Activated naive CD8-positive, alpha-beta T cell treated with anti-CD3 and anti-CD28 coated beads, Interleukin-2, amount 50 U/mL, for 24 hours (primary cell): ENCODE measurements around the gene URM1.
A peak's percentile ranks its signal among the peaks of the same experiment; 100 is the strongest.

Experiments
- ATAC-seq: fragments of 150-1000 bp; cut with Tn5 transposase; one replicate; pipeline ENCODE4 v1.10.0; 2021
- DNase-seq: peaks from one replicate; pipeline ENCODE4 v3.0.0; 2021
- H3K27ac Mint-ChIP-seq: one replicate; pipeline ENCODE4 v1.8.0; 2021; ENCODE audit warnings: mild to moderate bottlenecking, mixed read lengths
- H3K27me3 Mint-ChIP-seq: one replicate; pipeline ENCODE4 v1.8.0; 2021; ENCODE audit warnings: mixed read lengths
- H3K36me3 Mint-ChIP-seq: one replicate; pipeline ENCODE4 v1.8.0; 2021; ENCODE audit warnings: low read depth, mixed read lengths
- H3K4me1 Mint-ChIP-seq: one replicate; pipeline ENCODE4 v1.8.0; 2021; ENCODE audit warnings: mixed read lengths
- H3K4me3 Mint-ChIP-seq: one replicate; pipeline ENCODE4 v1.8.0; 2021; ENCODE audit warnings: mild to moderate bottlenecking, moderate library complexity, mixed read lengths
- H3K9me3 Mint-ChIP-seq: one replicate; pipeline ENCODE4 v1.8.0; 2021; ENCODE audit warnings: mixed read lengths

The URM1 gene

GRCh38 chr9:128365525-128365924, 5.6 kb upstream of the URM1 start:
- Mint-ChIP-seq H3K9me3 (no peaks in the 10 kb centered on the region), H3K27ac (no peak overlapping the region), H3K36me3 (no peaks in the 10 kb centered on the region), H3K4me1 (peaks cover 29% of the 10 kb centered on the region), H3K4me3 (no peak overlapping the region), H3K27me3 (no peaks in the 10 kb centered on the region)
- no peak for DNase-seq
- ATAC-seq: no peak

DNA sequence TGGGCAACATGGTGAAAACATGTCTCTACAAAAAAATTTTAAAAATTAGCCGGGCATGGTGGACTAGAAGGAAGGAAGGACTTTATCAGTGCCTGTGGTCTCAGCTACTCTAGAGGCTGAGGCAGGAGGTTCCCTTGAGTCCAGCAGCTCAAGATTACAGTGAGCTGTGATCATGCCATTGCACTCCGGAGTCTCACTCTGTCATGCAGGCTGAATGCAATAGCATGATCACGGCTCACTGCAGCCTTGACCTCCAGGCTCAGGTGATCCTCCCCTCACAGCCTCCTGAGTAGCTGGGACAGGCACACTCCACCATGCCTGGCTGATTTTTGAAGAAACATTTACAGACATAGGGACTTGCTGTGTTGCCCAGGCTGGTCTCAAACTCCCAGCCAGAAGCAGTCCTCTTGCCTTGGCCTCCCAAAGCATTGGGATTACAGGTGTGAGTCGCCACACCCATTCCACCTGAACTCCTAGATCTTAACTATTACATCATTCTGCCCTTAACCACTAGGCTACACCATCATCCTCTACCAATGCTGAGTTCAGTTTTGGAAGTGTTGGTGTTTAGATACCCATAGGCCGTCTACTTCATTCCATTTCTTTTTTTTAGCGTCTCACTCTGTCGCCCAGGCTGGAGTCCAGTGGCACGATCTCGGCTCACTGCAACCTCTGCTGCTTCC, 2.0 kb upstream of the URM1 start:
- Mint-ChIP-seq H3K27ac (no peak overlapping the region), H3K4me1 (peaks cover 38% of the 10 kb centered on the region), H3K27me3 (no peaks in the 10 kb centered on the region), H3K4me3 (no peak overlapping the region), H3K9me3 (no peaks in the 10 kb centered on the region), H3K36me3 (peaks cover 9% of the 10 kb centered on the region)
- DNase-seq: no peak
- no peak for ATAC-seq

GRCh38 chr9:128370367-128370751, 815 bp upstream of the URM1 start:
- H3K36me3 Mint-ChIP-seq: peaks cover 9% of the 10 kb centered on the region
- H3K4me1 Mint-ChIP-seq: peaks cover 28% of the 10 kb centered on the region
- H3K4me3 Mint-ChIP-seq: peak overlapping the region; percentile 95
- ATAC-seq (no peak), DNase-seq (no peak)
- H3K9me3 Mint-ChIP-seq: no peaks in the 10 kb centered on the region
- no peaks in the 10 kb centered on the region for H3K27me3 Mint-ChIP-seq
- peak overlapping the region; percentile 87 for H3K27ac Mint-ChIP-seq

DNA sequence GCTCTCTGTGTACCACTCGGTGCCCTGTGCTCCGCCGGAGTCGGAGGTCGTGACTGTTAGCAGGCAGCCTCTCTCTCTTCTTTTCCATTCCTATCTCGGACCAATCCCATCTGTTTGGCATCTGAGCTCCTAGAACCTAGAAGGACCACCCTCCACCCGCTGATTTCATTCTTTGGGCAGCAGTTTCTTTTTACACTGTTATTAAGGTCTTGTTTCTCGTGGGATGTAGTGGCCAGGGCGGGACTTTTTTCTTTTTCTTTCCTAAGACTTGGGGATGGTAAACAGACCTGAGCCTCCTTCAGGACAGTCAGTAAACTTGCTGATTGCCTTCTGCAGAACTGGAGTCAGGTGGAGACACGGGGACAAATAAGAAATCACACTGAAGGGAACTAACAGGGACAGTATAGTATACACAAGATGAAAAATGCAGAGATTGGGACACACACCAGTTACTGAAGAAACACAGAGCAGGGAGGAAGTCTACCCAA, 500 bp downstream of the URM1 start:
- ATAC-seq: no peak
- peaks cover 14% of the 10 kb centered on the region for H3K36me3 Mint-ChIP-seq
- H3K9me3 Mint-ChIP-seq: no peaks in the 10 kb centered on the region
- DNase-seq: no peak
- H3K4me3 Mint-ChIP-seq: peak overlapping the region; percentile 95
- peak overlapping the region; percentile 87 for H3K27ac Mint-ChIP-seq
- peaks cover 26% of the 10 kb centered on the region for H3K4me1 Mint-ChIP-seq
- H3K27me3 Mint-ChIP-seq: no peaks in the 10 kb centered on the region

- ATAC-seq: no peak
- no peaks in the 10 kb centered on the region for H3K9me3 Mint-ChIP-seq
- no peak for DNase-seq
- peaks cover 17% of the 10 kb centered on the region for H3K36me3 Mint-ChIP-seq
- peaks cover 26% of the 10 kb centered on the region for H3K4me1 Mint-ChIP-seq
- no peaks in the 10 kb centered on the region for H3K27me3 Mint-ChIP-seq
- peak overlapping the region; percentile 87 for H3K27ac Mint-ChIP-seq
- peak overlapping the region; percentile 95 for H3K4me3 Mint-ChIP-seq
These were observed 1.0 kb downstream of the URM1 start for GRCh38 chr9:128372188-128372641.

GRCh38 chr9:128372784-128373183, 1.6 kb downstream of the URM1 start:
- H3K9me3 Mint-ChIP-seq: no peaks in the 10 kb centered on the region
- no peaks in the 10 kb centered on the region for H3K27me3 Mint-ChIP-seq
- DNase-seq: no peak
- no peak for ATAC-seq
- H3K27ac Mint-ChIP-seq: peak overlapping the region; percentile 87
- peak overlapping the region; percentile 95 for H3K4me3 Mint-ChIP-seq
- peaks cover 26% of the 10 kb centered on the region for H3K4me1 Mint-ChIP-seq
- H3K36me3 Mint-ChIP-seq: peaks cover 17% of the 10 kb centered on the region

GRCh38 chr9:128374221-128374675, 3.1 kb downstream of the URM1 start:
- peaks cover 25% of the 10 kb centered on the region for H3K36me3 Mint-ChIP-seq
- H3K9me3 Mint-ChIP-seq: no peaks in the 10 kb centered on the region
- DNase-seq (no peak), ATAC-seq (no peak)
- no peak overlapping the region for H3K4me3 Mint-ChIP-seq
- H3K27ac Mint-ChIP-seq: no peak overlapping the region
- no peaks in the 10 kb centered on the region for H3K27me3 Mint-ChIP-seq
- H3K4me1 Mint-ChIP-seq: peaks cover 26% of the 10 kb centered on the region

DNA sequence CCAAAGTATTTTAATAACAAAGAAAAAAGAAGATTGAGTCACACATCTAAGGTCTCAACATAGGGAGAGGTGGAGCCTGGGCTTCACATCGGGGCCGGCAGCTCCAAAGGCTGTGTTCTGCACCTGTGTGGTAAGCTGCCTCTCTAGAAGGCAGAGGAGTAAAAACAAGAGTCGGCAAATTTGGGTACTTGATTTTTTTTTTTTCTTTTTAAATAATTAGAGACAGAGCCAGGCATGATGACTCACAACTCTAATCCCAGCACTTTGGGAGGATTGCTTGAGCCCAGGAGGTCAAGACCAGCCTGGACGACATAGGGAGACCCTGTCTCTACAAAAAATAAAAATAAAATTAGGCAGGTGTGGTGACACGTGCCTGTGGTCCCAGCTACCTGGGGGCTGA, 4.7 kb downstream of the URM1 start:
- Mint-ChIP-seq H3K9me3 (no peaks in the 10 kb centered on the region), H3K4me3 (no peak overlapping the region), H3K27ac (peak overlapping the region; percentile 20), H3K36me3 (peaks cover 29% of the 10 kb centered on the region), H3K4me1 (peaks cover 21% of the 10 kb centered on the region), H3K27me3 (no peaks in the 10 kb centered on the region)
- ATAC-seq: no peak
- no peak for DNase-seq

- Mint-ChIP-seq H3K9me3 (no peaks in the 10 kb centered on the region), H3K4me3 (no peak overlapping the region), H3K27ac (no peak overlapping the region), H3K36me3 (peaks cover 15% of the 10 kb centered on the region), H3K27me3 (no peaks in the 10 kb centered on the region), H3K4me1 (no peaks in the 10 kb centered on the region)
- DNase-seq: no peak
- no peak for ATAC-seq
These were observed 11.1 kb downstream of the URM1 start for GRCh38 chr9:128382261-128382660.

GRCh38 chr9:128383007-128383753, 12.0 kb downstream of the URM1 start:
- Mint-ChIP-seq H3K36me3 (peaks cover 19% of the 10 kb centered on the region), H3K27me3 (no peaks in the 10 kb centered on the region)

DNA sequence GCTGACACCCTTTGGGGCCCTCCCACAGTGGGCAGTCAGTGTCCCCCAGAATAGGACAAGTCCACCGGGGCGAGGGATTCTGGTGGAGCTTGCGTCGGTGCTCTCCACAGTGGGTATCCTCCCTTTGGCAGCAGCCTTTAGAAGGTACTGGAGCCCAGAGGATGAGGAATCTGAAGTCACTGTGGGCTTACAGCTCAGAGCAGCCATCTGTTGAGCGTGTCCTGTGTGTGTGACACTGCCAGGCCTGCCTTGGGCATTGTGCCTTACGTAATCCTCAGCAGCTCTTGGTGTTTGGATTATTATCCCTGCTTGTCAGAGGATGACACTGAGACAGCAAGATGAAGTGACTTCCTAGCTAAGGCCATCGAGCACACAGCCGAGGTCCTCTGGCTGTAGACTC, 12.6 kb downstream of the URM1 start:
- DNase-seq: no peak
- H3K4me3 Mint-ChIP-seq: no peak overlapping the region
- H3K36me3 Mint-ChIP-seq: peaks cover 17% of the 10 kb centered on the region
- H3K4me1 Mint-ChIP-seq: no peaks in the 10 kb centered on the region
- H3K27me3 Mint-ChIP-seq: no peaks in the 10 kb centered on the region
- no peak overlapping the region for H3K27ac Mint-ChIP-seq
- ATAC-seq: no peak
- H3K9me3 Mint-ChIP-seq: no peaks in the 10 kb centered on the region

More at GRCh38 chr9:128383007-128383753, 12.0 kb downstream of the URM1 start:
- Mint-ChIP-seq H3K9me3 (no peaks in the 10 kb centered on the region), H3K4me3 (no peak overlapping the region), H3K27ac (no peak overlapping the region), H3K4me1 (no peaks in the 10 kb centered on the region)
- DNase-seq: no peak
- no peak for ATAC-seq

DNA sequence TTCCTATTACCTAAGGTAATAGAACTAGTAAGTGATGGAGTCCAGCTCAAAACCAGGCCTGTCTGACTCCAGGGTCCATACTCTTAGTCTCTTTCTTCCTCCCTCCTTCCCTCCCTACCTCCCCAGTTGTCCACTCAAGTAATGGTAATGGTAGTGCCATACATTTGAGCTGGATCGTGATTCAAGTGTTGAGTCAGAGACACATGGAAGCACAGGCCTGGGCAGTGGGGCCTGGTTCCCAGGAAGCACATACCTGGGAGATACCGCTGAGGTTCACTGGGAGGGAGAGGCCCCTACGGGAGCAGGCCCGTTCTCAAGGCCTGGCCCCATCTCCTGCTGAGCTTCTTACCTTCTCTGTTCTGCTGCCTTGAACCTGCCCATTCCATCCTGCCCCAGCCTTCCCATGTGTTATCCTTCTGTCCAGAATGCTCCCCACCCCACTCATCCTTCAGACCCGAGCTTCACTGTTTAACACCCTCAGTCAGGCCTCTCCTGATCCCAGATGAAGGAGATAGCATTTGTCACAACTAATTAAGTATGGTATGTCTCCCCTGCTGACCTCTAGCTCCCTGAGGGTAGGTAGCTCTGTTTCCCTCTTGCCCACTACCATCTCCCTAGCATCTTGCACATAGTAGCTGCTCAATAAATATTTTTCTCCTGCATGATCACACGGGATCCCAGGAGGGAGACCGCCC, 13.8 kb downstream of the URM1 start:
- no peaks in the 10 kb centered on the region for H3K27me3 Mint-ChIP-seq
- no peaks in the 10 kb centered on the region for H3K4me1 Mint-ChIP-seq
- DNase-seq: no peak
- H3K27ac Mint-ChIP-seq: no peak overlapping the region
- no peaks in the 10 kb centered on the region for H3K9me3 Mint-ChIP-seq
- ATAC-seq: no peak
- no peak overlapping the region for H3K4me3 Mint-ChIP-seq
- peaks cover 14% of the 10 kb centered on the region for H3K36me3 Mint-ChIP-seq

DNA sequence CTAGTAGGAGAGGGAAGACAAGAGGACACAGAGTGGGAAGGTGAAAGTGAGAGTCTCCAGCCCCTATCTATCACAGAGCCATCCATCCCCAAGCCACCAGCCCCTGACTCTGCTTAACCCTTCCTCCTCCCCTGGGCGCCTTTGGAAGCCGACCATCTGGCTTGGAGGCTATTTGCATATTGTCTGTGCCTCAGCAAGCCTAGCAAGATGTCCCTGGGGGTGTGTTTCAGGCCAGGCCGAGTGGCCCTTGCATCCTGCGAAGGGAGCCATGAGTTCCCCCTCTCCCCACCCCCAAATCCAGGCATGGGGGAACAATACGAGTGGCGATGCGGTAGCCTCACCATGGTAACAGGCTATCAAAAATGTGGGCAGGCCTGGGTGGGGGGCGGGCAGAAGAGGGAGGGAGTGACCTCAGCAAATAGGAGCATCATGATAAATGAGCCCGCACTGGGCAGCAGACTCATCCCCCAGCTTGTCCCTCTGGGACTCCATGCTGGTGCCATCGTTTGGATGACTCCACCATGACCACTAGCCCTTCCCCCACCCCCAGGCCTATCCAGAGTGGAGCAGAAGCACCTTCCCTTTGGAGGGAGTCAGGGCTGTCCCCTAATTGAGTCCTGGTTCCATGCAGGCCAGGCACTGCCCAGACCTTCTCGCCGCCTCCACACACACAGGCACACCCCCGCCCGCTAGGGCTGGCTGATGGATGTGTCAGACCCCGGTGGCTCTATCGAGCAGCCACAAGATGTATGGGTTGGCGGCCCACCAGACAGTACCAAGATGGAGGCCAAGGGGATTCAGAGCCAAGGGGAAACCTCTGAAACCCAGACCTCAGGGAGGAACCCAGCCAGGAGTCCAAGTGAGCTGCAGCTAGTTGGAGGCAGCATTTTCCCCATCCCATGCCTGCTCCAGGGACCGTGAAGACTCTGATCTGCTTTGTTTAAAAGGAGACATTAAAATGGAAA, 14.6 kb downstream of the URM1 start:
- H3K36me3 Mint-ChIP-seq: peaks cover 12% of the 10 kb centered on the region
- H3K9me3 Mint-ChIP-seq: no peaks in the 10 kb centered on the region
- H3K4me1 Mint-ChIP-seq: no peaks in the 10 kb centered on the region
- no peak for DNase-seq
- ATAC-seq: no peak
- H3K4me3 Mint-ChIP-seq: no peak overlapping the region
- no peak overlapping the region for H3K27ac Mint-ChIP-seq
- no peaks in the 10 kb centered on the region for H3K27me3 Mint-ChIP-seq

- H3K4me1 Mint-ChIP-seq: no peaks in the 10 kb centered on the region
- ATAC-seq (no peak), DNase-seq (no peak)
- H3K27ac Mint-ChIP-seq: no peak overlapping the region
- peaks cover 14% of the 10 kb centered on the region for H3K36me3 Mint-ChIP-seq
- no peaks in the 10 kb centered on the region for H3K27me3 Mint-ChIP-seq
- no peaks in the 10 kb centered on the region for H3K9me3 Mint-ChIP-seq
- no peak overlapping the region for H3K4me3 Mint-ChIP-seq
These were observed 17.0 kb downstream of the URM1 start for GRCh38 chr9:128388150-128388549.
